Muscle of leg (tissue), 11 donors: ENCODE measurements around the gene HTR4. TPM values are rescaled to one million over a fixed set of nuclear protein-coding genes. Genes with fewer than 3 reads are reported as not detected.

Experiments
- DNase-seq: peaks from one replicate; pipeline ENCODE4 v3.0.0; 2013
- H3K27ac ChIP-seq: one replicate; pipeline ENCODE4 v1.5.1; 2013; ENCODE audit warnings: mild to moderate bottlenecking, low read length, control low read depth
- H3K27me3 ChIP-seq: one replicate; pipeline ENCODE4 v1.6.1; 2013; ENCODE audit warnings: low read length; ENCODE audit not compliant: control insufficient read depth, insufficient read depth
- H3K36me3 ChIP-seq: one replicate; pipeline ENCODE4 v1.6.1; 2013; ENCODE audit warnings: low read length; ENCODE audit not compliant: control insufficient read depth, insufficient read depth
- H3K4me1 ChIP-seq: one replicate; pipeline ENCODE4 v1.6.1; 2013; ENCODE audit warnings: low read length; ENCODE audit not compliant: control insufficient read depth, insufficient read depth
- H3K4me3 ChIP-seq: one replicate; pipeline ENCODE4 v1.5.1; 2013; ENCODE audit warnings: low read length, control low read depth
- H3K9me3 ChIP-seq: replicated peaks from 2 replicates; pipeline ENCODE4 v1.6.1; 2013; ENCODE audit warnings: low read depth, low read length; ENCODE audit not compliant: control insufficient read depth
- WGBS: methylation state at CpG from one replicate; pipeline ENCODE4 v1.1.5; 2013; ENCODE audit warnings: missing lambda C conversion rate; ENCODE audit not compliant: insufficient coverage; 5-methylcytosine and 5-hydroxymethylcytosine counted together
- polyA plus RNA-seq, 8 donors: library from polyadenylated mRNA; unstranded; fragments of 120-200 nt; gene quantifications; one replicate each; pipeline versions ENCODE4 v1.2.1 to v1.2.3, GENCODE V29; 2013; ENCODE audit warnings: inconsistent platforms in 1 of 8, low replicate concordance in 1 of 8; ENCODE audit not compliant: insufficient read length in 8 of 8, insufficient read depth in 1 of 8
- total RNA-seq: library from RNA; stranded (reverse); fragments of 120-200 nt; gene quantifications from one replicate; pipeline ENCODE4 v1.2.4, GENCODE V29; 2013

Gene HTR4
- total and polyA plus RNA-seq, 9 donors = 0.07 TPM; not detected in 8

DNA sequence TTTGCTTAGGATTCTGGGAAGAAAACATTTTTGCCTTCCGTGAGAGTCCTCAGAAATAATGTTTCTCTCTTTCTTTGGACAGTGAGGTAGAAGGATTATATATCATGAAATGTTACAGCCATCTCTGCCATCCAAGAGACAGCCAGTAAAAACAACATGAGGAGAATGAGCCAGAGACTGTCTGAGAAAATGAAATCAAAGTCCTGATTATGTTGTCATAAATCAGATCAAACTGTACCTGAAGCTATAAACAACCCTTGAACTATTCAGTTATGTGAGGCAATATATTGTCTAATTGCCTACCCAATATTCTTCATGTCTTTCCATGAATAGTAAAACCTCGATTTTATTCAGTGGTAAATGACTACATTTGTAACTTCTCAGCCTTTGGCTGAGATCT lies 9.2 kb upstream of the HTR4 start:
- H3K36me3 ChIP-seq = no peaks in the 10 kb centered on the region
- WGBS = no CpG with 5 or more reads among the region's 2 CpGs
- no peaks in the 10 kb centered on the region for H3K27me3 ChIP-seq
- no peaks in the 10 kb centered on the region for H3K4me1 ChIP-seq
- H3K4me3 ChIP-seq = no peak overlapping the region
- H3K27ac ChIP-seq = no peak overlapping the region
- DNase-seq = no peak
- no peaks in the 10 kb centered on the region for H3K9me3 ChIP-seq

DNA sequence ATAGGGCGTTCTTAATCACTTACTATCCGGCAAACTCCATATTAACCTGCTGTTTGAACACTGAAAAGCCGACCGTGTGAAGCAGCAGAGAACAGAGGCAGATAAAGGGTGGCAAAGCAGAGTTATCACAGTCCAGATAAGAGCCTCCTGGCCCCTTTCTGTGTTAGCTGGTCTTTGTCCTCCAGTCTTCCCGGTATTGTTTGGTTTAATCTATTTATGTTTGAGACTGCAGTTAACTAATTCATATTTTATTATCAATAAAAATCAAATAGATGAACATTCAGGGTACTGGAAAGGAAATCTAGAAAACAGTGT lies 6.0 kb upstream of the HTR4 start:
- no peaks in the 10 kb centered on the region for H3K4me1 ChIP-seq
- no CpG with 5 or more reads among the region's 5 CpGs for WGBS
- H3K27ac ChIP-seq = no peak overlapping the region
- H3K4me3 ChIP-seq = no peak overlapping the region
- no peak for DNase-seq
- no peaks in the 10 kb centered on the region for H3K36me3 ChIP-seq
- peaks cover 2% of the 10 kb centered on the region for H3K27me3 ChIP-seq
- no peaks in the 10 kb centered on the region for H3K9me3 ChIP-seq

DNA sequence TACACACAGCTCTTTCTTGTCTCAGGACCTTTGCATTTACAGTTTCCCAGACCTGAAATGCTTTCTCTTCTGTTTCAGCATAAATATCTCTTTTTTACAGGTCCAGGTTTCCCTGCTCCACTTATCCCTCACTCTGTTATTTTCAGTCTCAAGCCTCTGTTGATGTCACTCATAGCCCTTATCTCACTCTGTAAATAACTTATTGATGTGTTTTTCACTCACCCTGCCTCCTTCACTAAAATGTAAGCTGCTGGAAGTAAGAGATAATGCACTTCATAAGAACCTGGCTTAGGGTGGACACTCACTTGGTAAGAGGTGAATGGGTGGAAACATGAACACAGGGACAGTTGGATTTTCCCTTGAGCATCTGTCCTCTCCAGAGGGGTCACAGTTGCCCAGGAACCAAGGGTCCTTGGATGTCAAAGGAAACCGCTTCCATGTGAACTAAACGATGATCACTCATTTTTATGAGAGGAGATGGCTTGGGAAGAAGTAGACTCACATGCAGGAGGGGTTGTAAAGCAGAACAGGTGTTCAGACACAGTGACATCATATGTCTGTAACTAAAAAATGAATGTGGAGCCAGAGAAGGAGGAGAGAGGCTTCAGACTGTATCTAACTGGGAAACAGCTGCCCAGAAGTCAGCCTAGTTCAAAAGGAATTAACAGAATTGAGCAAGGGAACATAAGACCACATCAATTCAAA lies 5.5 kb upstream of the HTR4 start:
- Histone ChIP-seq H3K4me3 (no peak overlapping the region), H3K9me3 (no peaks in the 10 kb centered on the region), H3K4me1 (no peaks in the 10 kb centered on the region), H3K36me3 (no peaks in the 10 kb centered on the region), H3K27ac (no peak overlapping the region), H3K27me3 (peaks cover 5% of the 10 kb centered on the region)
- no peak for DNase-seq
- WGBS = no CpG with 5 or more reads among the region's 2 CpGs

DNA sequence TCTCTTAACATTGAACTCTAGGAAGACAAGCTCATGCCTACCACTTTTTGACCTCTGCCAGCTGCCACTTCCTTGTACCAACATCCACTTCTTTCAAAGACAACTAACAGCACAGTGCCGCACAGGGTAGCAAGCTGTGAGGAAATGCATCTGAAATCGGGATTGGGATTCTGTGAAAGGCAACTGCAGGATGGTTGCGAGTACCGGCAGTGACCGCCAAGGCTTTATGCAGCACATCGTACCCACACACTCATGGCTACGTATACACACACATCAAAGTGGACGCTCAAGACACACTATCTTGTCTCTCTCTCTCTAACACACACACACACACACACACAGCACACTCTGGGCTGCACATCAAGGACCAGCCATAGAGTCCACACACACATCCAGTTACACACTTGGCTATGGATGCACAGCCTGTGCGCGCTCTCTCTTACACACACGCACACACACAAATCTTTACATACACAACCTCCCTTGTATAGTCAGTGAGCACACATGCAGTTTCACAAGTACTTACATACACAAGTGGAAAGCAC lies 964 bp downstream of the HTR4 start:
- 87% methylated on average over 9 of the region's 11 CpGs for WGBS

DNA sequence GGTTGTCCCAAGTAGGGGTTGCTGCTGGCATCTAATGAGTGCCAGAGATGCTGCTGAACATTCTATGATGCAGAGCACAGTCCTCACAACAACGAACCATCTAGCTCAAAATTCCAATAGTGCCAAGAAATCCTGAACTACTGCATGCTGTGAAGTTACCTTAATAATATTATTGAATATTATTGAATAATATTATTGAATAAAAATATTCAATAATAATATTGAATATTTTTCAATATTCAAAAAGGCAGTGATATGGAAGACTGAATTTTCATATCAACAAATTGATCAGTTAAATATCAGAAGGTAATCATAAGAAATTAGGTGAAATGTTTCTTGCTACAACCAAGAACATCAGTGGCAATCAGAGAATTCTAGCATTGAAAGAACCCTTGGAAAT lies 2.8 kb downstream of the HTR4 start:
- Histone ChIP-seq H3K4me3 (no peak overlapping the region), H3K9me3 (no peaks in the 10 kb centered on the region), H3K36me3 (no peaks in the 10 kb centered on the region), H3K4me1 (no peaks in the 10 kb centered on the region), H3K27ac (no peak overlapping the region), H3K27me3 (peaks cover 23% of the 10 kb centered on the region)
- no CpG with 5 or more reads among the region's 1 CpG for WGBS
- no peak for DNase-seq

More for the DNA sequence above, 964 bp downstream of the HTR4 start:
- no peak for DNase-seq
- no peak overlapping the region for H3K27ac ChIP-seq
- H3K9me3 ChIP-seq = no peaks in the 10 kb centered on the region
- no peak overlapping the region for H3K4me3 ChIP-seq
- no peaks in the 10 kb centered on the region for H3K36me3 ChIP-seq
- no peaks in the 10 kb centered on the region for H3K4me1 ChIP-seq
- H3K27me3 ChIP-seq = peaks cover 23% of the 10 kb centered on the region

DNA sequence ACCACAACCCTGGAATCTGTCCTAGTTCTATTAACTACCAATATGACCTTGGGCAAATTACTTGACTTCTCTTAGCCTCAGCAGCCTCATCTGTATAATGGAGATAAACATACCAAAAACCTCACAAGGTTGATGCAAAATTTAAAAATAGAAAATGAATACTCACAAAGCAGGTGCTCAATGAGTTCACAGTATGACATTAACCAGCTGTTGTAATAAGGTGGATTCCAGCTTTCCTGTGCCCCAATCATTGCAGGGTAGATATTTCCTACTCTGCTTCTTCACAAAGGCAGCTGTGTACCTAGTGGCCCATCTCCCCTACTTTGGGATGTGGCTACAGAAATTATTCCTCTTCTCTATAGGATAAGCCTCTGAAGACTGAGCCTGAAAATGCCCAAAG lies 8.8 kb downstream of the HTR4 start:
- Histone ChIP-seq H3K27ac (no peak overlapping the region), H3K9me3 (no peaks in the 10 kb centered on the region), H3K27me3 (no peaks in the 10 kb centered on the region), H3K36me3 (no peaks in the 10 kb centered on the region), H3K4me3 (no peak overlapping the region), H3K4me1 (no peaks in the 10 kb centered on the region)
- DNase-seq = no peak

DNA sequence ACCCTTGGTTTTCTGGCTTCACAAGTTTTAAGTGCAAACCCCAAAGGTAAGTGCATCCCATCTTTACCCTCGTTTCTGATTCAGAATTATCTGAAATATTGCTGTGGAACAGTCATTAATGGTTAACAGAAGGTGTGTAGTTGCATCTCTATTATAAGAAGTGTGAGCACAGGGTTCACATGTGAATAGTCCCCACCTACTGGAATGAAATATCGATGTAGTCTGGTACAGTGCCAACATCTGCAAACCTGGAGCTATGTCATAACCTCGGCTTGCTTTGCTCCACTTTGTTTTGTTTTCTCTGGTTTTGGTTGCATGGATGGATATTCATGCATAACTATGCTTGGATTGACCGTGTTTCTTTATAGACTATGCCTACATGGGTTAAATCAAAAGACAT lies 12.6 kb downstream of the HTR4 start:
- no peak overlapping the region for H3K27ac ChIP-seq
- no peak overlapping the region for H3K4me3 ChIP-seq
- WGBS = 43% methylated on average over 1 of the region's 4 CpGs
- no peaks in the 10 kb centered on the region for H3K9me3 ChIP-seq
- no peaks in the 10 kb centered on the region for H3K4me1 ChIP-seq
- no peak for DNase-seq
- H3K36me3 ChIP-seq = no peaks in the 10 kb centered on the region
- H3K27me3 ChIP-seq = no peaks in the 10 kb centered on the region

DNA sequence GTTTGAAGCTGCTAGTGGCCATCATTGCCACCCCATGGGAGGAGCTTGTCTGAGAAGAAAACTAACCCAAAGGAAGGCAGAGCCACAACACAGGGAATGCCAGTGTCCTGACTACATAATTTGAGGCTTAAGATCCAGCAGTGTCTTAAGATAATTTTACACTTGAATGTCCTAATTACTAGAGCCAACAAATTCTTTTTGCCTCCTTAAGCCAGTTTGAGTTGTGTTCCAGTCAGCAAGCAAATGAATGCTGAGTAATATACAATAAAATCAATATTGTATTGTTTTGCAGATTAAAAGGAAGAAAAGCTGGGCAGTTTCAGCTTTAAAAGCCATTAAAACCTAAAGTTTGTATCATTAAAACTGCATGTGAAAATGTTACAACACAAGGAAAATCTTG lies 13.9 kb downstream of the HTR4 start:
- no peak for DNase-seq
- no peaks in the 10 kb centered on the region for H3K36me3 ChIP-seq
- no peaks in the 10 kb centered on the region for H3K9me3 ChIP-seq
- no peak overlapping the region for H3K4me3 ChIP-seq
- no peaks in the 10 kb centered on the region for H3K4me1 ChIP-seq
- no peaks in the 10 kb centered on the region for H3K27me3 ChIP-seq
- no peak overlapping the region for H3K27ac ChIP-seq

DNA sequence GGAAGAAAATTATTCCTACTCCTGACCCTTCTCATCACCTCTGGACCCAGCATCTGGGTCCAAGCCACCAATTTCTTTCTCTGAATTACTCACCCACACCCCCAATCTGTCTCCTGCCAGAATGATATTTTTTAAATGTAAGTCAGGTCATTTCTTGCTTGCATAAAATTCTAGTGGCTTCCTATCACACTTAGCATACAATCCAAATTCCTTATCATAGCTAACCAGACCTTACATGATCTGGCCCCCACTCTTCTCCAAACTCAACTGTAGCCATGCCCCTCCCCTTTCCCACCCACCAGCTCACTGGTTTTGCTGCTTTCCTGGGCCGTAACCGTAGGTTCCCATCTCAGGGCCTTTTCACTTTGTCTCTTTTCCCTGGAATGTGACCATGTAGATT lies 15.2 kb downstream of the HTR4 start:
- Histone ChIP-seq H3K4me1 (no peaks in the 10 kb centered on the region), H3K4me3 (no peak overlapping the region), H3K27ac (no peak overlapping the region), H3K36me3 (no peaks in the 10 kb centered on the region), H3K9me3 (no peaks in the 10 kb centered on the region), H3K27me3 (no peaks in the 10 kb centered on the region)
- whole genome bisulfite sequencing = 77% methylated on average over 2 of the region's 2 CpGs
- DNase-seq = no peak

DNA sequence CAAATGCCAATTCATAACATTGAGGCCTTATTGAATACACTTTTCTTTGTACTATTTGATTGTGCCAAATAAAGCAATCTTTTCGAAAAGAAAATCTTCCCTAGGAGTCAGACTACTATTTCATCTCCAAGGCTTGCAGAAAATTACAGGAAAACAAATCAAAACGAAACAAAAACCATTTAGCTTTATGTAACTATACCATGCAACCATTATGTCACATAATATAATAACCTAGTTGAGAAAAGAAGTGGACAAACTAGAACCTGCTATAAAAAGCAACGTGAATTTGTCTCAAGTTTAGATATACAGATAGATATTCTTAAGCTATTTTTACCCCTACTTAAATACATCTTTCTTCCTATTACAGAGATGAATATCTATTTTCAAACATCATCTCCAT lies 18.0 kb downstream of the HTR4 start:
- Histone ChIP-seq H3K9me3 (no peaks in the 10 kb centered on the region), H3K36me3 (no peaks in the 10 kb centered on the region), H3K4me1 (no peaks in the 10 kb centered on the region), H3K27ac (no peak overlapping the region), H3K27me3 (no peaks in the 10 kb centered on the region), H3K4me3 (no peak overlapping the region)
- no peak for DNase-seq
- WGBS = no CpG with 5 or more reads among the region's 3 CpGs
